ENCODE data around the gene TEKTIP1. TPM values are rescaled to one million over a fixed set of nuclear protein-coding genes. Genes with fewer than 3 reads are reported as not detected.
A peak's percentile ranks its signal among the peaks of the same experiment; 100 is the strongest.

TEKTIP1 gene
- total and polyA plus RNA-seq, 2 experiments from 2014 or later, result 1.5 TPM; not detected in 1

DNA sequence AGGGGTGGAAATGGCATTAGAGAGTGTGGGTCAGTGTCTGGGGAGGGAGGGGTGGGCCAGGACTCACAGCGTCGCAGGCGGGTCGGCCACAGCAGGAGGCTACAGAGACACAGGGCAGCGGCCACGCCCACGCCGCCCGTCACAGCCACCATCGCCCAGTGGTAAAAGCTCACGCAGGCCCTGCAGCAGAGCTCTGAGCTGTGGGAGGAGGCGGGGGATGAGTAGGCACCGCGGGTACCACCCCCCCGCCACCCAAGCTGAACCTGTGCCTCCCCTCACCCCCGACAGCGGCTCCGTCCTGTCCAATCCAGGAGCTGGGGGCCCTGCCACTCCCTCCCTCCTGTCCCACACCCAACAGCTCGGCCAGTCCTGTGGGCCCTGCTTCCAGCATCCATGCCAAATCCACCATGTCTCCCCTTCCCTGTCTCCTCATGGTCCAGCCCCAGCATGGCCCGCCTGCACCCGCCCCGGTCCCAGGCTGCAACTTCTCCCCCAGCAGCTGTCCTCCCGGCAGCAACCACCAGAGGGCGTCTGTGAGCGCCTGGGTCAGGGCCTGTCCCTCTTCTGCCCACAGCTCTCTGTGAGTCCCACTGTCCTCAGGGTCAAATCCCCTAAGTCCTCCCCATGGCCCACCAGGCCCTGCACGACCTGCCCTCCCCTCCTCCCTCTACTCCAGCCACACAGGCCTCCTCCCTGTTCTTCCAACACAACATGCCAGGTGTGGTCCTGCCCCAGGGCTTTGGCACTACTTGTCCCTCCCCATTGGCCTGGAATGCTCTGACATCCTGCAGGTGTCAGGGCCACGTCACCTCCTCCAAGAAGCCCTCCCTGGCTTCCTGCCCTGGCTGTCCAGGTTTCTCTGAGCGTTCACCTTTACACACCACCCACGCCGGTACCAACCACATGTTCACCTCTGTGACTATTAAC lies 6.0 kb downstream of the TEKTIP1 start:
- TF ChIP-seq, protein P1, sequence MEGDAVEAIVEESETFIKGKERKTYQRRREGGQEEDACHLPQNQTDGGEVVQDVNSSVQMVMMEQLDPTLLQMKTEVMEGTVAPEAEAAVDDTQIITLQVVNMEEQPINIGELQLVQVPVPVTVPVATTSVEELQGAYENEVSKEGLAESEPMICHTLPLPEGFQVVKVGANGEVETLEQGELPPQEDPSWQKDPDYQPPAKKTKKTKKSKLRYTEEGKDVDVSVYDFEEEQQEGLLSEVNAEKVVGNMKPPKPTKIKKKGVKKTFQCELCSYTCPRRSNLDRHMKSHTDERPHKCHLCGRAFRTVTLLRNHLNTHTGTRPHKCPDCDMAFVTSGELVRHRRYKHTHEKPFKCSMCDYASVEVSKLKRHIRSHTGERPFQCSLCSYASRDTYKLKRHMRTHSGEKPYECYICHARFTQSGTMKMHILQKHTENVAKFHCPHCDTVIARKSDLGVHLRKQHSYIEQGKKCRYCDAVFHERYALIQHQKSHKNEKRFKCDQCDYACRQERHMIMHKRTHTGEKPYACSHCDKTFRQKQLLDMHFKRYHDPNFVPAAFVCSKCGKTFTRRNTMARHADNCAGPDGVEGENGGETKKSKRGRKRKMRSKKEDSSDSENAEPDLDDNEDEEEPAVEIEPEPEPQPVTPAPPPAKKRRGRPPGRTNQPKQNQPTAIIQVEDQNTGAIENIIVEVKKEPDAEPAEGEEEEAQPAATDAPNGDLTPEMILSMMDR (IDR thresholded peaks at IDR 0.05; ENCODE audit: poor library complexity), result peak; percentile 85
- TF ChIP-seq EZH2 (IDR thresholded peaks at IDR 0.05; ENCODE audit: borderline replicate concordance), result no peak

DNA sequence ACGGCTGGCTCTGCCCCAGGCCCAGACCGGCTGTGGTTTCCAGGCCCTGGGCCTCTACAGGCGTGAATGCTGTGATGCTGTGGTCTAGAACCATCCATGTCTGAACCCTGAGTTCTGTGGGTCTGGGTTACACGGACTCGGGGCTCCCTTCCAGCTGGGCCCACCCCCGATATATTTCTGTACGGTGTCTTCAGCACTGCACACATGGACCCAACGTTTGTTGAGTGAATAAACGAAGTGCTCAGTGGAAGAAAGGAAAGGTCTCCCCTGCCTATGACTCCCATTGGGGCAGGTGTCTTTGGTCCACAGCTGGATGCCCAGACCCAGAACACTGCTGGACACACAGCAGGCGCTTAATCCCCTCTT lies 6.7 kb downstream of the TEKTIP1 start:
- no peak for DNase-seq (ENCODE audit: low spot score)
- 89% methylated on average over 10 of the region's 10 CpGs for WGBS (ENCODE audit: low lambda C conversion rate, missing lambda C conversion rate)
- Histone ChIP-seq H3K36me3 (replicated peaks; ENCODE audit: insufficient read depth, low read depth) (no peaks in the 10 kb centered on the region), H3K9me3 (ENCODE audit: low read depth) (no peaks in the 10 kb centered on the region), H3K79me2 (no peaks in the 10 kb centered on the region), H3K27ac (no peak overlapping the region), H3K9me2 (replicated peaks; ENCODE audit: insufficient read depth) (no peaks in the 10 kb centered on the region), H3K4me3 (no peak overlapping the region), H3K4me2 (no peak overlapping the region), H2AFZ (no peak overlapping the region), H4K20me1 (ENCODE audit: insufficient read depth, poor library complexity, severe bottlenecking) (no peaks in the 10 kb centered on the region), H3K4me1 (ENCODE audit: insufficient read depth) (no peaks in the 10 kb centered on the region), H3K27me3 (no peaks in the 10 kb centered on the region)
- no peak for TF ChIP-seq EZH2phosphoT487 (IDR thresholded peaks at IDR 0.05; ENCODE audit: low read depth, severe bottlenecking, unreplicated experiment)
- TF ChIP-seq, protein P1 (IDR thresholded peaks at IDR 0.05; ENCODE audit: poor library complexity), result no peak
- TF ChIP-seq EZH2 (IDR thresholded peaks at IDR 0.05; ENCODE audit: borderline replicate concordance), result no peak

More for the DNA sequence above, 6.0 kb downstream of the TEKTIP1 start:
- H3K36me3 ChIP-seq (replicated peaks; ENCODE audit: insufficient read depth, low read depth), result no peaks in the 10 kb centered on the region
- no peaks in the 10 kb centered on the region for H4K20me1 ChIP-seq (ENCODE audit: insufficient read depth, poor library complexity, severe bottlenecking)
- no peaks in the 10 kb centered on the region for H3K9me3 ChIP-seq (ENCODE audit: low read depth)
- no peak overlapping the region for H3K4me2 ChIP-seq
- 62% methylated on average over 17 of the region's 30 CpGs for WGBS (ENCODE audit: low lambda C conversion rate, missing lambda C conversion rate)
- H3K79me2 ChIP-seq, result no peaks in the 10 kb centered on the region
- H2AFZ ChIP-seq, result no peak overlapping the region
- H3K9me2 ChIP-seq (replicated peaks; ENCODE audit: insufficient read depth), result no peaks in the 10 kb centered on the region
- no peaks in the 10 kb centered on the region for H3K27me3 ChIP-seq
- no peak overlapping the region for H3K27ac ChIP-seq
- H3K4me1 ChIP-seq (ENCODE audit: insufficient read depth), result no peaks in the 10 kb centered on the region
- DNase-seq (ENCODE audit: low spot score), result peak; percentile 58
- no peak overlapping the region for H3K4me3 ChIP-seq

- H4K20me1 ChIP-seq (ENCODE audit: insufficient read depth, poor library complexity, severe bottlenecking), result no peaks in the 10 kb centered on the region
- no peaks in the 10 kb centered on the region for H3K36me3 ChIP-seq (replicated peaks; ENCODE audit: insufficient read depth, low read depth)
- no peak overlapping the region for H3K4me2 ChIP-seq
- H3K9me2 ChIP-seq (replicated peaks; ENCODE audit: insufficient read depth), result no peaks in the 10 kb centered on the region
- H3K4me3 ChIP-seq, result no peak overlapping the region
- no peak overlapping the region for H2AFZ ChIP-seq
- no peaks in the 10 kb centered on the region for H3K9me3 ChIP-seq (ENCODE audit: low read depth)
- no peak for TF ChIP-seq EZH2 (IDR thresholded peaks at IDR 0.05; ENCODE audit: borderline replicate concordance)
- TF ChIP-seq, protein P1 (IDR thresholded peaks at IDR 0.05; ENCODE audit: poor library complexity), result no peak
- TF ChIP-seq EZH2phosphoT487 (IDR thresholded peaks at IDR 0.05; ENCODE audit: low read depth, severe bottlenecking, unreplicated experiment), result no peak
- H3K79me2 ChIP-seq, result no peaks in the 10 kb centered on the region
- no peaks in the 10 kb centered on the region for H3K4me1 ChIP-seq (ENCODE audit: insufficient read depth)
- DNase-seq (ENCODE audit: low spot score), result no peak
- 93% methylated on average over 22 of the region's 23 CpGs for WGBS (ENCODE audit: low lambda C conversion rate, missing lambda C conversion rate)
- no peak overlapping the region for H3K27ac ChIP-seq
- no peaks in the 10 kb centered on the region for H3K27me3 ChIP-seq
Measured at GRCh38 chr19:3546119-3546518, 7.1 kb downstream of the TEKTIP1 start.
